ENCODE data around the gene CYP24A1. TPM values are rescaled to one million over a fixed set of nuclear protein-coding genes. Genes with fewer than 3 reads are reported as not detected.

The CYP24A1 gene
- polyA plus RNA-seq, 1 of the 3 experiments (the other 2 are of a cell fraction), result 8.8 TPM

- TF ChIP-seq FOXM1 (IDR thresholded peaks at IDR 0.05; ENCODE audit: low read depth) (no peak), REST (IDR thresholded peaks at IDR 0.05; ENCODE audit: low read depth, low read length) (no peak), TEAD4 (IDR thresholded peaks at IDR 0.05; ENCODE audit: borderline replicate concordance, insufficient read depth) (no peak), TCF12 (IDR thresholded peaks at IDR 0.05) (no peak), MEF2A (IDR thresholded peaks at IDR 0.05; ENCODE audit: borderline replicate concordance, low read depth) (no peak), TAF1 (IDR thresholded peaks at IDR 0.05; ENCODE audit: borderline replicate concordance, low read depth, low read length) (no peak), NRF1 (IDR thresholded peaks at IDR 0.05; ENCODE audit: low read depth, low read length) (no peak), CHD2 (IDR thresholded peaks at IDR 0.05; ENCODE audit: low read length, partially characterized antibody) (no peak), EP300 (IDR thresholded peaks at IDR 0.05; ENCODE audit: borderline replicate concordance in 1 of 2, low read depth in 1 of 2, low read length in 1 of 2) (no peak), POLR2AphosphoS5 (IDR thresholded peaks at IDR 0.05; ENCODE audit: low read depth, low read length) (no peak), USF2 (IDR thresholded peaks at IDR 0.05; ENCODE audit: borderline replicate concordance, low read depth, low read length) (no peak), RFX5 (IDR thresholded peaks at IDR 0.05; ENCODE audit: low read length) (no peak), JUND (IDR thresholded peaks at IDR 0.05) (no peak), FOXJ3 (CRISPR knock-in tag; IDR thresholded peaks at IDR 0.05) (no peak), RAD21 (IDR thresholded peaks at IDR 0.05; ENCODE audit: low read length) (no peak), USF1 (IDR thresholded peaks at IDR 0.05; ENCODE audit: borderline replicate concordance, low read depth) (no peak), CTCF (IDR thresholded peaks at IDR 0.05) (no peak), IRF3 (IDR thresholded peaks at IDR 0.05; ENCODE audit: low read depth, low read length) (no peak), ELF1 (IDR thresholded peaks at IDR 0.05) (no peak), NFIC (IDR thresholded peaks at IDR 0.05; ENCODE audit: borderline replicate concordance) (no peak)
- H3F3A ChIP-seq (replicated peaks; ENCODE audit: insufficient read depth), result peaks cover 10% of the 10 kb centered on the region
- H3K4me2 ChIP-seq, result no peak overlapping the region
- DNase-seq, result no peak
- ChIA-PET CTCF (interaction anchor here (0.9 to 4.8 kb wide), 3 partner anchors 20 to 83 kb away, joined by 3 to 28 read pairs (median 4); no protein-coding TSS in a partner anchor), POLR2A (no interaction called here)
- H3K4me3 ChIP-seq (ENCODE audit: low read depth in 2 of 2, low read length in 1 of 2), result no peak overlapping the region
- WGBS (ENCODE audit: low lambda C conversion rate), result 58% methylated on average over 2 of the region's 2 CpGs
- no peaks in the 10 kb centered on the region for H4K20me1 ChIP-seq (ENCODE audit: insufficient read depth)
- no peaks in the 10 kb centered on the region for H3K27me3 ChIP-seq (ENCODE audit: insufficient read depth)
- H2AFZ ChIP-seq (ENCODE audit: low read depth), result no peak overlapping the region
- H3K9me2 ChIP-seq, result no peaks in the 10 kb centered on the region
- no peak overlapping the region for H3K27ac ChIP-seq (ENCODE audit: low read depth in 2 of 2, low read length in 1 of 2)
- no peaks in the 10 kb centered on the region for H3K36me3 ChIP-seq (replicated peaks in 1 of 2; ENCODE audit: control insufficient read depth in 1 of 2, insufficient read depth in 2 of 2, low read length in 1 of 2)
- no peaks in the 10 kb centered on the region for H3K9me3 ChIP-seq
- H3K79me2 ChIP-seq (ENCODE audit: insufficient read depth), result no peaks in the 10 kb centered on the region
- no peak overlapping the region for H3K9ac ChIP-seq
- H3K4me1 ChIP-seq (ENCODE audit: control insufficient read depth in 1 of 2, insufficient read depth in 2 of 2, low read depth in 1 of 2, low read length in 1 of 2), result no peaks in the 10 kb centered on the region
Observed at GRCh38 chr20:54179946-54180345, 6.2 kb upstream of the CYP24A1 start.

Measured in SK-N-SH (cell line).